HFF-Myc (cell line): Measurements from ENCODE around the gene CCDC150.

ENCODE experiments used
- DNase-seq: peaks from one replicate; pipeline ENCODE4 v3.0.0-alpha.2; 2011; ENCODE audit warnings: low read depth; ENCODE audit errors: extremely low read depth
- H3K4me3 ChIP-seq: replicated peaks from 2 replicates; pipeline ENCODE4 v1.5.1; 2011; ENCODE audit warnings: low read depth, mild to moderate bottlenecking, control low read depth, low read length
- TF ChIP-seq, protein P1 (sequence below): IDR thresholded peaks from 2 replicates; pipeline ENCODE4 v1.5.1; 2012; ENCODE audit warnings: mild to moderate bottlenecking, low read depth, low read length, control low read depth; ENCODE audit errors: missing control alignments

The CCDC150 gene

DNA sequence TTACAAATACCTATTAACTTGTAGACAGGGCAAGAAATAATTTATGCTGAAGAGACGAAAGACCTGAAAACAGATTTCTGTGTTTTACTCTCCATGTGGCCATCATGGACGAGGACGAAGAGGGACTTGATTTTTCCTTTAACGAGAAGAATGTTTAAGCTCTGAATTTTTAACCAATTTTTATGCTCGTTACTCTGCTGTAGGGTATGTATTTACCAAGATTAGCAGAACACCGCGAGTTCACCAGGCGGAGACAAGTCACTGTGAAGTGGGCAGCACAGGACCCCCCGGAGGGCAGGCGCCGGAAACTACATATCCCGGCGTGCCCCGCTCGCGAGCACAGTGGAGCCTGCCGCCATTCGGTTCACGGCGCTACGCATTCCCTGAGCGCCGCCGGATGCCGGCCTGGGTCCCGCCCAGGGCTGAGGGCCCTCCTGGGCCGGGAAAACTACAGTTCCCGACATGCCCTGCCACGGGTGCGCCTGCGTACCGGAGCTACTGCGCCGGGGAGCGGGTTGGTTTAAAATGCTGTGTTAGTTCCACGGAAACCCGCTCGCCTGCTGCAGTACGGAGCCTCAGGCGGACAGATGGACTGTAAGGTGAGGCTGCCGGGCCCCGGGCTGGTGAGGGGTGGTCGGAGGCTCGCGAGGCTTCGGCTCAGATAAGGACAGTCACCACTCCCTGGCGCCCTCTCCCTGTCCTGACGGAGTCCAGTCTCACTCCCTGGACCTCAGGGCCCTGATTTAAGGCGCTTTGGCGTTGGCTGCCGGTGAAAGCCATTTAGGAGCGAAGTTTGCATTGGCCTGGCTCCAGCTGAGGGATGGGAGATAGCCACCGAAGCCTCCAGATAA is at the start of gene CCDC150:
TSS of gene CCDC150 (plus strand) at position 536 of the 851 bp plus-strand sequence. CDS start at position 588, 52 bp downstream.
- DNase-seq: peak; percentile 77
- TF ChIP-seq, protein P1, sequence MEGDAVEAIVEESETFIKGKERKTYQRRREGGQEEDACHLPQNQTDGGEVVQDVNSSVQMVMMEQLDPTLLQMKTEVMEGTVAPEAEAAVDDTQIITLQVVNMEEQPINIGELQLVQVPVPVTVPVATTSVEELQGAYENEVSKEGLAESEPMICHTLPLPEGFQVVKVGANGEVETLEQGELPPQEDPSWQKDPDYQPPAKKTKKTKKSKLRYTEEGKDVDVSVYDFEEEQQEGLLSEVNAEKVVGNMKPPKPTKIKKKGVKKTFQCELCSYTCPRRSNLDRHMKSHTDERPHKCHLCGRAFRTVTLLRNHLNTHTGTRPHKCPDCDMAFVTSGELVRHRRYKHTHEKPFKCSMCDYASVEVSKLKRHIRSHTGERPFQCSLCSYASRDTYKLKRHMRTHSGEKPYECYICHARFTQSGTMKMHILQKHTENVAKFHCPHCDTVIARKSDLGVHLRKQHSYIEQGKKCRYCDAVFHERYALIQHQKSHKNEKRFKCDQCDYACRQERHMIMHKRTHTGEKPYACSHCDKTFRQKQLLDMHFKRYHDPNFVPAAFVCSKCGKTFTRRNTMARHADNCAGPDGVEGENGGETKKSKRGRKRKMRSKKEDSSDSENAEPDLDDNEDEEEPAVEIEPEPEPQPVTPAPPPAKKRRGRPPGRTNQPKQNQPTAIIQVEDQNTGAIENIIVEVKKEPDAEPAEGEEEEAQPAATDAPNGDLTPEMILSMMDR: no peak
- H3K4me3 ChIP-seq: peak within 1 kb of the TSS; percentile 68

DNA sequence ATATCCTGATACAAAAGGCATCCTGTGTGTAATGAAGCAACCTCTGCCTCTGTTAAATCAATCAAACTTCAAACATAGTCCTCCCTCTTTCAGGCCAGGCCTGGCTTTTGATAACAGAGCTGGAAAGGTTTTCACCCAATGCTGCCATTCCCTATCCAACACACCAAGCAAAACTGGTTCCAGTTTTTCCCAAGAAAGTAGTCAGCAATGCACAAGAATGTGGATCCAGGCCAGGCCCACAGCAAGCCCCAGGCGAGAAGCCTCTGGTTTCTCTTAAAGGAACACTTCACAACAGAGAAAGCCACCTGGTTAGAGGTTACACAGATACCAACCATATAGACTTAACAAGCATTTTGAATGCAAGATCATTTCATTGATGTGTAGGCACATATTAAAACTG is 49.2 kb upstream of the CCDC150 start:
- no peak overlapping the region for H3K4me3 ChIP-seq
- TF ChIP-seq, protein P1: no peak
- no peak for DNase-seq

DNA sequence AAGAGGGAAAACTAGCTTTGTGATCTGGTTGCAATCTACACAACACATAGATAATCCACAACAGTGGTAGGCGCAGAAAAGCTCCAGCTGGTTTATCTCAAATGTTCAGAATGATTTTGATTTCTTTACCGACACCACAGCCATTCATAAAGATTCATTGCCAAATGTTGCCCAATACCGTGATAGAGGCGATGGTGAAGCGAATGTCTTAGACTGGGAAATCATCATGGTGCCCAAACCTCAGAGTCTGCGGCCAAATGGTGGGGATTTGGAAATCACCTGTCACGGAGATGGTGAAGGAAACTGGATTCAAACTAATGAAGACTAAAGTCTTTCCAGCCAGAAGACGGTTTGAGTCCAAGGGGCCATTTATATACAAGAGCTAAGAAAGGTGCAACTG is 48.5 kb upstream of the CCDC150 start:
- DNase-seq: no peak
- TF ChIP-seq, protein P1: no peak
- no peak overlapping the region for H3K4me3 ChIP-seq

DNA sequence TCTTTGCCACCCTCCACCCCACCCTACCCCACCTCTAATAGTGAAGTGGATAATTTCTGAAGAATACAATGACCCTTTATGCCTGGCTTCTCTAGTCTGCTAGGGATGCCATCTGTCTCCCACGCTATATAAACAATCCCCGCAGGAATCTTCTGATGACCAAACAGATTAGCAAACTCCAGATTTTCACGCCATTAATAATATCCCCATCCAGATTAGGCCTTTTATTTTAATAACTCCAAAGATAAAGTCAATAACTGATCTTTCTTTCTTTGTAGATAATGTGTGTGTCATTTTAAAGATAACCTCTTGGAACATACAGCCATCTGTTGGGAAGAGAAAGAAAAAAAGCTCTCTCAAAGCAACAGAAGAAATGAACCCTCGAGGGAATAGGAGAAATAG is 47.9 kb upstream of the CCDC150 start:
- TF ChIP-seq, protein P1: no peak
- H3K4me3 ChIP-seq: no peak overlapping the region
- no peak for DNase-seq

DNA sequence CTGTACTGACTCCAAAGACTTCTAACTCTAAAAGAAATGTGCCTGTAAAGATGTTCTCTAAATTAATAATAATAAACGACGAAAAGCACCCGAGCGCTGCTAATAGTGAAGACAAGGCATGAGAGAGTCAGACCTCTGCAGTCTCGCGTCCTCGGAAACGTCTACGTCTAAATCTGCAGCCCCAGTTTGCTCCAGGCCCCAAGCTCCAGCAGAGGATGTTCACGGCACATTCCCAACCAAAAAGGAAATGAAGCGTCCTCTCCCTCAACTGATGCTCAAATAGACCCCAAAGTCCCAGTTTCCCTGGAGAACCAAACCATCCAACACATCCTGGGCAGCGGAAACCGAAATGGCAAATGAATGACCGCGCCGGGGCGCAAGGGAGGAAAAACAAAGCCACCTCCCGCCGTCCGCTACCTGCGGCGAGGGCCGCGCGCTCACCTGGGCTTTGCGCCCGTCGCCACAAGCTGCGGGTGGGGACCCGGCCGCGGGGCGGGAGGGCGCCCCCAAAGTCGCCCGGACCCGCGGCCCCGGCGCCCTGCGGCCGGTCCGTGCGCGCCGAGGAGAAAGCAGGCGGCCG is 47.1 kb upstream of the CCDC150 start:
- no peak for DNase-seq
- TF ChIP-seq, protein P1: no peak
- peak overlapping the region; percentile 51 for H3K4me3 ChIP-seq

DNA sequence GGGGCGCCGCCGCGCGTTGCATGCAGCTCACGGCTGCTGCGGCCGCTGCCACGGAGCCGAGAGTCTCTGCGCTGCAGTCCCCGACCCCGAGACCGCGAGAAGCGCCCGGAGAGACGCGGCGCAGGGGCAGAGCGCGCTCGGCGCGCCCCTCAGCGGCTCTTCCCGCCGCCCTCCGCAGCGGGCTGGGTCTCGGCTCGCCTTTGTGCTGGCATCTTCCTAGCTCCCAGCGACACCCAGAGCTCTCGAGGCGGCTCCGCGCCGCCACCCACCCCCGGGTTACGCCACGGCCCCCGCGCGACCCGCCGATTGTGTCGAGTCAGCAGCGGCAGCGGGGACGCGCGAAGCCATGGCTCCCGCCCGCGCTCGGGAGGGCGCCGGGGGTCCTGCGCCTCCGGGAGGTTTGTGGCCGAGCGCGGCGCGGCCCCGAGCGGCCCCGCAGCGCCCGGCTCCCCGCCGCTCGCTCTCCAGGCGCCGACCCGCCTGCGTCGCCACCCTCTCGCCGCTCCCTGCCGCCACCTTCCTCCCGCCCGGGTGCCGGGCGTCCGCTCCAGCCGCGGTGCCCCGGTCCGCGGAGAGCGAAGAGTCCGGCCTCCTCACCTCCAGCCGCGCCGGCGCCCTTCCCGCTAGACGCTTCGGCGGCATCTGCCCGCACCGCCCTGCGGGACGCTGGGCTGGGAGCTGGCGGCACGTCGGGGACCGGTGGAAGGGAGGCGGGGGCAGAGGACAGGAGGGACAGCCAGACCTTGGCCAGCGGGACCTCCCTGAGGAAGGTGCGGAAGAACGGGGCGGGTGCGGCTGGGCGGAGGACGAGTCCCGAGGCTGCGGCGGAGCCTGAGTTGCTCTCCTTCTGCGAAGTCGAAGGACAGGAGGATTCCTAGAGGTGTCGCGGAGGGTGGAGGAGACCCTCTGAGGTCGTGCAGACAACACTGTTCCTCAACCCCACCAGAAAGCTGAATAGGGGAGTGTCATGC is 46.3 kb upstream of the CCDC150 start, which contains the start of gene HECW2:
TSS of gene HECW2 (minus strand) at position 644 of the 971 bp plus-strand sequence.
- DNase-seq: no peak
- TF ChIP-seq, protein P1: no peak
- H3K4me3 ChIP-seq: peak within 1 kb of the TSS; percentile 51
